ENCODE results near the gene PRKAA2. TPM values are rescaled to one million over a fixed set of nuclear protein-coding genes. Genes with fewer than 3 reads are reported as not detected.
"Not testable (repeated sequence)": the region's sequence is repeated elsewhere in the genome, so short reads cannot be mapped to it uniquely, and the experiment has no call there.

Gene PRKAA2
- under 1 TPM; 0.02 TPM for total RNA-seq

DNA sequence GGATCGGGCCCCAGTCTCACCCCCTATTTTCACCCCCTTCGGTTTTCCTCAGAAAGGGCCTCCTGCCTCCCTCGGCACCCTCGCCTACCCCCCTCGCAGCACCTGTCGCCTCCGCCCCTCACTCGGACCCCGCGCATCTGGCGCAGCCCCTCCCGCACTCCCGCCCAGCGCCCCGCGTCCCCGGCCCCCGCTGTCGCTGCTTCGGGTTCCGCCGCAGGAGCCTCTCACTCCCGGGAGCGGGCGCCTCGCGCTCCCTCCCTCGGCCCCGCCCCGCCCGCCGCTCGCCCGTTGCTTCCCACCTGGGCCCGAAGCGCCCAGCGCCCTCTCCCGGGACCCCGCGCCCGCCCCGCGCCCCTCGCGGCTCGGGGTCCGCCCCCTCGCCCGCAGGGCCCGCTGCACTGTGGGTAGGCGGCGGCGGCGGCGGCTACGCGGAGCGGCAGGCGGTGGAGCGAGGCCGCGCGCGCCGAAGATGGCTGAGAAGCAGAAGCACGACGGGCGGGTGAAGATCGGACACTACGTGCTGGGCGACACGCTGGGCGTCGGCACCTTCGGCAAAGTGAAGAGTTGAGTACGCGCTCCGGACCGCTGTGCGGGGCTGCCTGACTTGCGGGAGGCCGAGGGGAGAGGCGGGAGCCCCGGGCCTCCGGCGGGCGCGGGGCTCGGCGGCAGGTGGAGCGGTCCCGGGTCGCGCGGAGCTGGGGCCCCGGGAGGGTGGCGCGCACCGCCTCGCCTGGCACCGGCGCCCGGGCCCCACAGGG lies at the start of gene PRKAA2:
PRKAA2 (plus strand) TSS at position 396 of the 758 bp plus-strand sequence; CDS start at position 470, 74 bp downstream.
- H3K27me3 Mint-ChIP-seq: peaks cover 64% of the 10 kb centered on the region
- H3K4me3 Mint-ChIP-seq: peak within 1 kb of the TSS; percentile 63
- H3K9me3 Mint-ChIP-seq: no peaks in the 10 kb centered on the region
- no peaks in the 10 kb centered on the region for H3K36me3 Mint-ChIP-seq
- peak; percentile 6 for DNase-seq
- H3K4me1 Mint-ChIP-seq: peaks cover 6% of the 10 kb centered on the region
- H3K27ac Mint-ChIP-seq: no peak within 1 kb of the TSS

DNA sequence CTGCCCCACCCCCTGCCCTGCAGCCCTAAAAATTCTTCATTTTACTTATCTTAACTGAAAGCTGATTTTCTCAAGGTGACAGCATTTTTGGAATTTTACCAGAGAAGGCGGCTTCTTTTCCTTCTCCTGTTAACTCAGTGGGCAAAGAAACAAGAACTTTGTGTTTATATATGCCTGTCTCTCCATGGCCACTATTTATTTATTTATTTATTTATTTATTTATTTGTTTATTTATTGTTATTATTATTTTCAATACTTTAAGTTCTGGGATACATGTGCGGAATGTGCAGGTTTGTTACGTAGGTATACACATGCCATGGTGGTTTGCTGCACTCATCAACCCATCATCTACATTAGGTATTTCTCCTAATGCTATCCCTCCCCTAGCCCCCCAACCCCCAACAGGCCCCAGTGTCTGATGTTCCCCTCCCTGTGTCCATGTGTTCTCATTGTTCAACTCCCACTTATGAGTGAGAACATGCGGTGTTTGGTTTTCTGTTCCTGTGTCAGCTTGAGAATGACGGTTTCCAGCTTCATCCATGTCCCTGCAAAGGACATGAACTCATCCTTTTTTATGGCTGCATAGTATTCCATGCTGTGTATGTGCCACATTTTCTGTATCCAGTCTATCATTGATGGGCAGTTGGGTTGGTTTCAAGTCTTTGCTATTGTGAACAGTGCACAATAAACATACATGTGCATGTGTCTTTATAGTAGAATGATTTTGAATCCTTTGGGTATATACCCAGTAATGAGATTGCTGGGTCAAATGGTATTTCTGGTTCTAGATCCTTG lies 49.5 kb upstream of the PRKAA2 start:
- H3K27ac Mint-ChIP-seq: not testable (repeated sequence)

DNA sequence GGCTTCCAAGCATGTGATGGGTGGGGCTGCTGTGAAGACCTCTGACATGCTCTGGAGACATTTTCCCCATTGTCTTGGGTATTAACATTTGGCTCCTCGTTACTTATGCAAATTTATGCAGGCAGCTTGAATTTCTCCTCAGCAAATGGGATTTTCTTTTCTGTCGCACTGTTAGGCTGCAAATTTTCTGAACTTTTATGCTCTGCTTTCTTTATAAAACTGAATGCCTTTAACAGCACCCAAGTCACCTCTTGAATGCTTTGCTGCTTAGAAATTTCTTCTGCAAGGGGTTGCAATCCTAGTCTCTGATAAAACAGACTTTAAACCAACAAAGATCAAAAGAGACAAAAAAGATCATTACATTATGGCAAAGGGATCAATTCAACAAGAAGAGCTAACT lies 35.0 kb upstream of the PRKAA2 start:
- not testable (repeated sequence) for H3K36me3 Mint-ChIP-seq, DNase-seq, H3K4me3 Mint-ChIP-seq, H3K27ac Mint-ChIP-seq, H3K4me1 Mint-ChIP-seq
- H3K9me3 Mint-ChIP-seq: peaks cover 11% of the 10 kb centered on the region
- H3K27me3 Mint-ChIP-seq: peaks cover 13% of the 10 kb centered on the region

More for the DNA sequence above, 49.5 kb upstream of the PRKAA2 start:
- H3K4me1 Mint-ChIP-seq, H3K27me3 Mint-ChIP-seq, H3K36me3 Mint-ChIP-seq, H3K4me3 Mint-ChIP-seq, DNase-seq: not testable (repeated sequence)
- peaks cover 10% of the 10 kb centered on the region for H3K9me3 Mint-ChIP-seq

DNA sequence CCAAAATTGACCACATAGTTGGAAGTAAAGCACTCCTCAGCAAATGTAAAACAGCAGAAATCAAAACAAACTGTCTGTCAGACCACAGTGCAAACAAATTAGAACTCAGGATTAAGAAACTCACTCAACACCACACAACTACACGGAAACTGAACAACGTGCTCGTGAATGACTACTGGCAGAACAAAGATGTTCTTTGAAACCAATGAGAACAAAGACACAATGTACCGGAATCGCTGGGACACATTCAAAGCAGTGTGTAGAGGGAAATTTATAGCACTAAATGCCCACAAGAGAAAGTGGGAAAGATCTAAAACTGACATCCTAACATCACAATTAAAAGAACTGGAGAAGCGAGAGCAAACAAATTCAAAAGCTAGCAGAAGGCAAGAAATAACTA lies 34.3 kb upstream of the PRKAA2 start:
- H3K36me3 Mint-ChIP-seq, DNase-seq, H3K27me3 Mint-ChIP-seq, H3K4me1 Mint-ChIP-seq, H3K27ac Mint-ChIP-seq, H3K4me3 Mint-ChIP-seq: not testable (repeated sequence)
- peaks cover 11% of the 10 kb centered on the region for H3K9me3 Mint-ChIP-seq

DNA sequence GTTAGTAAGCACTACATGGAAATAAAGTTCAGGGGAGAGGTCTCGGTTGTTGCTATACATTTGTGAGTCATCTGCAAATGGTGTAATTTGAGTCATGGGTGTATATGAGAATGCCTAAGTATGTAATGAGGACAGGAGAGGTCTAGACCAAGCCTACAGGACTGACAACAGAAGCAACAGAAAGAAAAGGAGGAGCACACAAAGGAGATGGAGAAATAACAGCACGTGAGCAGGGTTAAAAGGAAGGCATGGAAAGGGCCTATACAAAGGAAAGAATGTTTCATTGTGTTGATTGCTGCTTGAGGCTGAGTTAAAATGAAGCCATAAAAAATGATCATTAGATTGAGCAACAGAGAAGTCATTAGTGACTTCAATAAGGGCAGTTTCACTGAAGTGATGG lies 28.0 kb upstream of the PRKAA2 start:
- peaks cover 5% of the 10 kb centered on the region for H3K9me3 Mint-ChIP-seq
- peaks cover 7% of the 10 kb centered on the region for H3K27me3 Mint-ChIP-seq
- no peaks in the 10 kb centered on the region for H3K4me1 Mint-ChIP-seq

DNA sequence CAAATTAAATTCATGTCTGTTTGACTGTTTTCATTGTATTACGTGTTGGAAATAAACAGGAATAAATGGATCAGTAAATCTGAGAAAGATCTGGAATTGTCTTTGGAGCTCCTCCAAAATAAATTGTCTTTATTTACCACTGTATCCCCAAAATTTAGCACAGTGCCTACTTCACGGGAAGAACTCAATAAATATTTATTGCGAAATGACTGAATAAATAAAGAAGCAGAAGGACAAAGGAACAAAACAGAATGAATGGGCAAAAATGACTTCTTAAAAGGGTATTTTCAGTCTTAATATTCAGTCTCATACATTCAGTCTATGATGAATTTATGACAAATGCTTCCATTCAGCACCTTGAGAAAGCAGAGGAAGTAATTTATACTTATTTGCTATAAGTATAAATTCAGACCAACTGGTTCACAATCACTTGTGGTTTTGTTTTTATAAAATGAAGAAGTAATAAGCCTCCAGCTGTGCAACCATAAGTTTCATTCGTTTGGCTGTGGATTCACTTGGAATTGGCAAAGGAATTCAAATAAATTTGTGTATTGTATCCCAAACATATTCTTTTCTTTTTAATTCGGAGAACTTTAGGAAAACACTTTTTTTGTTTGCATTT lies 19.2 kb upstream of the PRKAA2 start:
- Mint-ChIP-seq H3K27me3 (peaks cover 6% of the 10 kb centered on the region), H3K9me3 (no peaks in the 10 kb centered on the region), H3K4me1 (no peaks in the 10 kb centered on the region), H3K4me3 (no peak overlapping the region), H3K27ac (no peak overlapping the region), H3K36me3 (no peaks in the 10 kb centered on the region)
- no peak for DNase-seq

More for the DNA sequence above, 28.0 kb upstream of the PRKAA2 start:
- Mint-ChIP-seq H3K36me3 (no peaks in the 10 kb centered on the region), H3K4me3 (no peak overlapping the region), H3K27ac (no peak overlapping the region)
- no peak for DNase-seq

DNA sequence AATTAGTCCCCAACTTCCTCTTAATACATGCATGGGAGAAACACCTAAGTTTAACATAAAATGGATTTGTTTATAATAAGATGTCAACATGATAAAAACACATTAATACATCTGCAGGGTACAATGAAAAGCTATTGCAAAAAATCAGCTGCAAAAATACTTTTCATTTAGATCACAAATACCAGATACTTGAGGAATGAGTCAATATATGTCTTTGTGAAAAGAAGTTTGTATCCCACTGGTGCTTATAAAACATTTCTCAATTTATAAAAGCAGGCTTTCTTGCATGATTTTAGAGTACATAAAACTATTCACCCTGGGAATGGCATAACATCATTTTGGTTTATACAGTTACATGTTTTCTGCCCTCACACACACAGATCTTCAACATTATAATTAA lies 18.6 kb upstream of the PRKAA2 start:
- Mint-ChIP-seq H3K36me3 (no peaks in the 10 kb centered on the region), H3K9me3 (no peaks in the 10 kb centered on the region), H3K4me1 (no peaks in the 10 kb centered on the region), H3K27ac (no peak overlapping the region), H3K4me3 (no peak overlapping the region), H3K27me3 (peaks cover 6% of the 10 kb centered on the region)
- DNase-seq: no peak

DNA sequence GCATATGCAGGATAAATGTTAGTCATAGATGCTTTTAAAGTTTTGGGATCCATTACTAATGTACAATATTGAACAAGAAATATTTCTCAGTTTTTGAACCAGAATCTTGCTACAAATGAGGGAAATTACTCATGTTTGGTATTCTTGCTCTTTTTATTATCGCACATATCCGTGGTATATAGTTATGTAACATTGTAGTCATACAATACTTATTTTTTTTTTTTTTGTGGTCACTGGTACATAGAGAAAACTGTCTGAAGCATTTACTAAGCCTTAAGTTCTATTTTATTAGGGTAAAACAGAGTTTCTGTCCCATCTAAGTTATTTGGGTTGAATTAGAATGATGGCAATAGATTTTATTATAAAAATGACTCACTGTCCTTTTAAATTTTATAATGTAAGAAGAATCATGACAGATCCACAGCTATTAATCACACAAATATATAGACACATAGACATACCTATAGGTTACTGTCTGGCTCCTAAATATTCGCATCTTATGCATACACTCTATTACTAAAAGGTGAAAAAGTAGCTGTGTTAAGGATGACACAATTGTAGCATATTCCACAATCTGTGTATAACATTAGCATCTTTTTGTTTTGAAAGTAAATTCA lies 18.0 kb upstream of the PRKAA2 start:
- DNase-seq: no peak
- Mint-ChIP-seq H3K4me3 (no peak overlapping the region), H3K9me3 (no peaks in the 10 kb centered on the region), H3K27me3 (peaks cover 6% of the 10 kb centered on the region), H3K4me1 (no peaks in the 10 kb centered on the region), H3K36me3 (no peaks in the 10 kb centered on the region), H3K27ac (no peak overlapping the region)

DNA sequence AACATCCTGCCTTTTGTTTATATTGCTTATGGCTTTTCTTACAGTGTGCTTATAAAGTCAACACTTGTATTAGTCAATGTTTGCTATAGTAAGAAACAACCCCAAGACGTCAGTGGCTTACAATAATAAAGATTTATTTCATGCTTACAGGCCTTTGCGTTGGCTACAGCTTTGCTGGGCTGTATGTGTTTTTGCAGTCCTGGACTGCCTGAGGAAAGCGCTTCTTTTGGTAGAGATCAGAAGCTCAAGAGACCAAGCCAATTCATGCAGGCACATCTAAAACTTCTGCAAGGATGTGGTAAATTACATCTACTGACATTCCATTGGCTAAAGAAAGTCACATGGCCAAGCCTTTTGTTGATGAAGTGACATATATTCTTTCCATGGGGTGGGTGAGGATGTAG lies 17.5 kb upstream of the PRKAA2 start:
- no peak overlapping the region for H3K4me3 Mint-ChIP-seq
- DNase-seq: no peak
- H3K36me3 Mint-ChIP-seq: no peaks in the 10 kb centered on the region
- no peaks in the 10 kb centered on the region for H3K4me1 Mint-ChIP-seq
- H3K9me3 Mint-ChIP-seq: no peaks in the 10 kb centered on the region
- H3K27me3 Mint-ChIP-seq: peaks cover 6% of the 10 kb centered on the region
- no peak overlapping the region for H3K27ac Mint-ChIP-seq

DNA sequence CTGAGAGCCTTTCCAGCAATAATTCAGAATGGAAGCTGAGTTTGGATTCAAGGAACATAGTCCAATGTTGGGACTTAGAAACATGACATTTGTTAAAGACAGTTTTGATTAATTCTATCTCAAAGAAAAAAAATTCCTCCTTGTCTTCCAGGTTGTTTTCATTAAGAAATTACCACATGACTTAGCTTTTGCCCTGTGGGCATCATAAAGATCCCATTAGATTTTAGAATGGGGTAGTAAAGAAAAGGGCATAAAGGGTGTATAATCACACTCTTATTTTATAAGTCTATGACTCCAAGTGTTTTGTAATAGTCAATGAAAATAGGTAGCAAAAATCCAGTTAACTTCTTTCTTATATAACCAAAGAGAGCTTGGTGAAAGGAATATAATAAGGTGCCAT lies 14.3 kb upstream of the PRKAA2 start:
- H3K27me3 Mint-ChIP-seq: peaks cover 6% of the 10 kb centered on the region
- H3K36me3 Mint-ChIP-seq: no peaks in the 10 kb centered on the region
- H3K4me1 Mint-ChIP-seq: no peaks in the 10 kb centered on the region
- DNase-seq: no peak
- no peak overlapping the region for H3K27ac Mint-ChIP-seq
- no peaks in the 10 kb centered on the region for H3K9me3 Mint-ChIP-seq
- no peak overlapping the region for H3K4me3 Mint-ChIP-seq

DNA sequence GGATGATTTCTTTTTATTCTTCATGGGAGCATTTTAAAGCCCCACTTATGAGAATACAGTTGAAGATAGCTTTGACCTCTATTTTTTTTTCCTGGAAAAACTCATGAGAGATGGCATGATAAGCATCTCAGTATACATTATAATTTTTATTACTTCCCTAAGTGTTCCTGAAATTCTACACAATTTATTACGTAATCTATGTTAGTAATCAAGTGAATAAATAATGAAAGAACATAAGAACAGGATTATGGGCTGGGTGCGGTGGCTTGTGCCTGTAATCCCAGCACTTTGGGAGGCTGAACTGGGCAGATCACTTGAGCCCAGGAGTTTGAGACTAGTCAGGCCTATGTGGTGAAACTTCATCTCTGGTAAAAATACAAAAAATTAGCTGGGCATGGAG lies 13.2 kb upstream of the PRKAA2 start:
- DNase-seq: no peak
- H3K27me3 Mint-ChIP-seq: peaks cover 4% of the 10 kb centered on the region
- no peaks in the 10 kb centered on the region for H3K4me1 Mint-ChIP-seq
- H3K27ac Mint-ChIP-seq: no peak overlapping the region
- H3K9me3 Mint-ChIP-seq: no peaks in the 10 kb centered on the region
- H3K36me3 Mint-ChIP-seq: no peaks in the 10 kb centered on the region
- H3K4me3 Mint-ChIP-seq: no peak overlapping the region

DNA sequence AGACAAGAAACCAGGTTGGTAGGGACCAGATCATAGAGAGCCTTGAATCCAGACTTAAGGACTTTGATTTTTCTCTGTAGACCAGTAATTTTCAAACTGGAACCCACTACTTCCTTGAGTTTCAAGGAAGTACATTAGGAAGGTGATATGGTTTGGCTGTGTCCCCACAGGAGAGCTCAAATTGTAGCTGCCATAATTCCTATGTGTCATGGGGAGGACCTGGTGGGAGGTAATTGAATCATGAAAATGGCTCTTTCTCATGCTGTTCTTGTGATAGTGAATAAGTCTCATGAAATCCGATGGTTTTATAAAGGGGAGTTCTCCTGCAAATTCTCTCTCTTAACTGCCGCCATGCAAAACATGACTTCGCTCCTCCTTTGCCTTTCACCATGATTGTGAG lies 10.1 kb upstream of the PRKAA2 start:
- Mint-ChIP-seq H3K9me3 (no peaks in the 10 kb centered on the region), H3K4me1 (no peaks in the 10 kb centered on the region), H3K4me3 (no peak overlapping the region), H3K27ac (no peak overlapping the region), H3K27me3 (no peaks in the 10 kb centered on the region), H3K36me3 (no peaks in the 10 kb centered on the region)
- DNase-seq: no peak

DNA sequence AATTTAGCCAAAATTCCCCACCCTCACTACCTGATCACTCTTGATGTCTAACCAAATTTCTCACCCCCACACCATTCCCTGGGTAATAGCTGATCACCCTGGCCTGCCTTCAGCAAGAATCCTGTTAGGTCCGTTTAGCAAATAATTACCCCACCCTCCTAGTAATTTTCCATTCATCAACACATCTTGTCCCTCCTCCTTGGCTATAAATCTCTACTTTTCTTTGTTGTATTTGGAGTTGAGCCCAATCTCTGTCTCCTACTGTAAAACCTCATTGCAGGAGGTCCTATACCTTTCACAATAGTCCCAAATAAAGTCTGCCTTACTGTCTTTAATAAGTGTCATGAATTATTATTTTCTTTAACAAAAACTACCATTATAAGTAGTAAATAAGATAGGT lies 6.9 kb upstream of the PRKAA2 start:
- H3K27ac Mint-ChIP-seq: no peak overlapping the region
- no peaks in the 10 kb centered on the region for H3K36me3 Mint-ChIP-seq
- H3K4me3 Mint-ChIP-seq: no peak overlapping the region
- peaks cover 21% of the 10 kb centered on the region for H3K27me3 Mint-ChIP-seq
- H3K9me3 Mint-ChIP-seq: no peaks in the 10 kb centered on the region
- no peak for DNase-seq
- H3K4me1 Mint-ChIP-seq: no peaks in the 10 kb centered on the region

DNA sequence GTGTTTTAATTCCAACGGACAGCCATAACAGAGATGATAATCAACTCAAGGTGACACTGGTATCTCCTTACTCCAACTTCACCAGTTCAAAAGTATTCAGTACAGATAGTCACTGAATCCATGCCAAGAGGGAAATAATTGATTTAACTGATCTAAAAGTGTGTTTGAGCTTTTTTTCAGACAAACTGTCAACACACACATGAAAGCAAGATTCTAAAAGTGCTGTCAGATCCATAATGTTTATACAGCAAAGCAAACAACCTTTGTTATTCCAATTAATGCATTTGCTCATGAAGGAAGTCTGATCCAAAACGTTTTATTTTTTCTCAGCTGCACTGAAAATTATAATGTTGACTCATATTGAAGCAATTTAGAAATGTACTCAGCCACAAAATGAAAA lies 5.9 kb upstream of the PRKAA2 start:
- Mint-ChIP-seq H3K9me3 (no peaks in the 10 kb centered on the region), H3K36me3 (no peaks in the 10 kb centered on the region), H3K27ac (no peak overlapping the region), H3K4me1 (peaks cover under 1% of the 10 kb centered on the region), H3K27me3 (peaks cover 26% of the 10 kb centered on the region), H3K4me3 (no peak overlapping the region)
- DNase-seq: no peak

DNA sequence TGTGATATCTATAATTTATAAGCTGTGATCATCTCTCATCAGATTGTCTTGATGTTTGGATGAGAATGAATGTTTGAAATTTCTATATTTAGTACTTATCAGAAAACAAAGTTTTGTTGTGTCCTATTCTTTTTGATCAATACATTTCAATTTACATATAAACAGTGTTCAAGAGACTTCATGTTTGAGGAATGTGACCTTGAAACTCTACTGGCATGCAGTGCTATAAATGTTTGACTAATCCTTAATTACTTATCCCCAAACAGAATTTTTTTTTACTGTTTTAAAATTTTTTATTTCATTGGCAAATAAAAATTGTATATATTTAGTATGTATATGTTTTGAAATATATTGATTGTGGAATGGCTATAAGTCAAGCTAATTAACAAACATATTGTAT lies 1.5 kb upstream of the PRKAA2 start:
- H3K4me1 Mint-ChIP-seq: peaks cover 6% of the 10 kb centered on the region
- H3K4me3 Mint-ChIP-seq: no peak overlapping the region
- no peak overlapping the region for H3K27ac Mint-ChIP-seq
- H3K9me3 Mint-ChIP-seq: no peaks in the 10 kb centered on the region
- peaks cover 62% of the 10 kb centered on the region for H3K27me3 Mint-ChIP-seq
- no peak for DNase-seq
- H3K36me3 Mint-ChIP-seq: no peaks in the 10 kb centered on the region
